Measurements from ENCODE around the gene CAPNS1. TPM values are rescaled to one million over a fixed set of nuclear protein-coding genes. Genes with fewer than 3 reads are reported as not detected.

CAPNS1 gene
- total RNA-seq, 1 donor: 400 TPM

DNA sequence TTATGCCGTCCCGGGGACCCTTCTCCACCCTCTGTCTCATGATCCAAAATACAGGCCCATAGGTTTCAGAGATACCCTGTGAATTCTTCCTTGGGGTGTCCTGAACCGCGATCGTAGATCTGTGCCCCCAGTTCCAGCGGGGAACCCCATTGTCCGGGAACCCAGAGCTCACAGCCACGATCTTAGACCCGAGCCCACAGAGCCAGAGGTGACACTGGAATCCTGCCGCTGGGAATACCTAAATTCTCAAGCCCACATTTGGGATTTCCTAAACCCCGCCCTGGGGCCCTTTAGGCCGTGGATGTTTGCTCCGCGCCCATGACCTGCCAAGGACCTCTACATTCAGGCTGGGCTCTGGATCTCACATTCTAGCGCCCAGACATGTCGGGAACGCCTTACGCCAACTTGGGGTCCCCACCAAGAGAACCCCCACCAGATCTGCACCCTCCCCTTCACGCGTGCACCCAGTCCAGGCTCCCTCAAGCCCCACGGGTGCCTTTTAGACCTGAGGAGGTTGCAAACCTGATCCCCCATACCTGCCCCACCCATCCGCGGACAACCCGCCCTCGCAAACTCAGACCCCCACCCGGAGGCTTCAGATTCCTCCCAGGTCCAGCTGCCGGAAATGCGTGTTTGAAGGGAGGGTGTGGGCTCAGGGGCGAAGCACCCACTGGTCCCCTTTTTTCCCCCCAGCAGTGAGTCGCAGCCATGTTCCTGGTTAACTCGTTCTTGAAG is 605 bp downstream of the CAPNS1 start:
- Histone ChIP-seq H3K36me3 (ENCODE audit: insufficient read depth, low read length) (peaks cover 30% of the 10 kb centered on the region), H3K4me3 (ENCODE audit: insufficient read depth, low read length) (peak overlapping the region; percentile 100), H3K4me2 (ENCODE audit: insufficient read depth, low read length) (peak overlapping the region; percentile 98), H3K79me2 (ENCODE audit: insufficient read depth, low read length) (peaks cover 36% of the 10 kb centered on the region), H2AFZ (ENCODE audit: low read length) (peak overlapping the region; percentile 82), H3K27ac (ENCODE audit: low read depth, low read length) (peak overlapping the region; percentile 93), H4K20me1 (ENCODE audit: insufficient read depth, low read length) (peaks cover 23% of the 10 kb centered on the region), H3K9me3 (ENCODE audit: low read depth, low read length) (no peaks in the 10 kb centered on the region), H3K27me3 (ENCODE audit: insufficient read depth, low read length) (no peaks in the 10 kb centered on the region), H3K4me1 (ENCODE audit: insufficient read depth, low read length) (peaks cover 19% of the 10 kb centered on the region)
- DNase-seq (ENCODE audit: insufficient read length, low spot score, missing footprints): peak; percentile 96
- no peak for TF ChIP-seq CTCF (IDR thresholded peaks at IDR 0.05; ENCODE audit: extremely low read depth, low read depth, low read length)

- Histone ChIP-seq H3K27me3 (ENCODE audit: insufficient read depth, low read length) (no peaks in the 10 kb centered on the region), H3K9me3 (ENCODE audit: low read depth, low read length) (no peaks in the 10 kb centered on the region), H4K20me1 (ENCODE audit: insufficient read depth, low read length) (peaks cover 23% of the 10 kb centered on the region), H2AFZ (ENCODE audit: low read length) (no peak overlapping the region), H3K27ac (ENCODE audit: low read depth, low read length) (no peak overlapping the region), H3K4me3 (ENCODE audit: insufficient read depth, low read length) (peak overlapping the region; percentile 100), H3K4me1 (ENCODE audit: insufficient read depth, low read length) (peaks cover 19% of the 10 kb centered on the region), H3K79me2 (ENCODE audit: insufficient read depth, low read length) (peaks cover 43% of the 10 kb centered on the region), H3K4me2 (ENCODE audit: insufficient read depth, low read length) (peak overlapping the region; percentile 98), H3K36me3 (ENCODE audit: insufficient read depth, low read length) (peaks cover 38% of the 10 kb centered on the region)
- DNase-seq (ENCODE audit: insufficient read length, low spot score, missing footprints): peak; percentile 99
- no peak for TF ChIP-seq CTCF (IDR thresholded peaks at IDR 0.05; ENCODE audit: extremely low read depth, low read depth, low read length)
Measured at GRCh38 chr19:36141039-36141927, 1.4 kb downstream of the CAPNS1 start.

GRCh38 chr19:36142046-36142445 is 2.2 kb downstream of the CAPNS1 start:
- Histone ChIP-seq H3K27me3 (ENCODE audit: insufficient read depth, low read length) (no peaks in the 10 kb centered on the region), H3K4me3 (ENCODE audit: insufficient read depth, low read length) (no peak overlapping the region), H3K36me3 (ENCODE audit: insufficient read depth, low read length) (peaks cover 45% of the 10 kb centered on the region), H3K4me1 (ENCODE audit: insufficient read depth, low read length) (peaks cover 13% of the 10 kb centered on the region), H3K9me3 (ENCODE audit: low read depth, low read length) (no peaks in the 10 kb centered on the region), H4K20me1 (ENCODE audit: insufficient read depth, low read length) (peaks cover 23% of the 10 kb centered on the region), H2AFZ (ENCODE audit: low read length) (no peak overlapping the region), H3K79me2 (ENCODE audit: insufficient read depth, low read length) (peaks cover 47% of the 10 kb centered on the region), H3K4me2 (ENCODE audit: insufficient read depth, low read length) (peak overlapping the region; percentile 71), H3K27ac (ENCODE audit: low read depth, low read length) (no peak overlapping the region)
- TF ChIP-seq CTCF (IDR thresholded peaks at IDR 0.05; ENCODE audit: extremely low read depth, low read depth, low read length): no peak
- no peak for DNase-seq (ENCODE audit: insufficient read length, low spot score, missing footprints)

DNA sequence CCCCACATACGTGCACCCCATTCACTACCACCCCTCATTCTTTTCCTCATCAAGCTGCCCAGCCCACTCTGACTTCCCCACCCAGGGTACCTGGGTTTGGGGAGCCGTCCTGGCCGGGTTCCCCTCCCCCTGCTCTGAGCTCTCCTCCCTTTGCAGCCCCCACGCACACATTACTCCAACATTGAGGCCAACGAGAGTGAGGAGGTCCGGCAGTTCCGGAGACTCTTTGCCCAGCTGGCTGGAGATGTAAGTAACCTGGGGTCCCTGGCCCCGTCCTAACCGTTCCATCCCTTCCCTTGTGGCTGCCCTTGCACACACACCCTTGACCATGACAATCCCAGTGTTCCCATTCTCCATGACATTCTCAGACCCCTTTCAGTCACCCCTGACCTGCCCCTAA is 2.6 kb downstream of the CAPNS1 start:
- TF ChIP-seq CTCF (IDR thresholded peaks at IDR 0.05; ENCODE audit: extremely low read depth, low read depth, low read length): no peak
- no peak overlapping the region for H3K4me2 ChIP-seq (ENCODE audit: insufficient read depth, low read length)
- peaks cover 23% of the 10 kb centered on the region for H4K20me1 ChIP-seq (ENCODE audit: insufficient read depth, low read length)
- no peak overlapping the region for H2AFZ ChIP-seq (ENCODE audit: low read length)
- H3K4me3 ChIP-seq (ENCODE audit: insufficient read depth, low read length): no peak overlapping the region
- no peaks in the 10 kb centered on the region for H3K9me3 ChIP-seq (ENCODE audit: low read depth, low read length)
- H3K4me1 ChIP-seq (ENCODE audit: insufficient read depth, low read length): peaks cover 10% of the 10 kb centered on the region
- peaks cover 49% of the 10 kb centered on the region for H3K36me3 ChIP-seq (ENCODE audit: insufficient read depth, low read length)
- DNase-seq (ENCODE audit: insufficient read length, low spot score, missing footprints): no peak
- no peaks in the 10 kb centered on the region for H3K27me3 ChIP-seq (ENCODE audit: insufficient read depth, low read length)
- H3K27ac ChIP-seq (ENCODE audit: low read depth, low read length): no peak overlapping the region
- H3K79me2 ChIP-seq (ENCODE audit: insufficient read depth, low read length): peaks cover 48% of the 10 kb centered on the region

Data from osteoblast (primary cell).